ENCODE data around the gene ZNF341.
A peak's percentile ranks its signal among the peaks of the same experiment; 100 is the strongest.

ZNF341 gene

DNA sequence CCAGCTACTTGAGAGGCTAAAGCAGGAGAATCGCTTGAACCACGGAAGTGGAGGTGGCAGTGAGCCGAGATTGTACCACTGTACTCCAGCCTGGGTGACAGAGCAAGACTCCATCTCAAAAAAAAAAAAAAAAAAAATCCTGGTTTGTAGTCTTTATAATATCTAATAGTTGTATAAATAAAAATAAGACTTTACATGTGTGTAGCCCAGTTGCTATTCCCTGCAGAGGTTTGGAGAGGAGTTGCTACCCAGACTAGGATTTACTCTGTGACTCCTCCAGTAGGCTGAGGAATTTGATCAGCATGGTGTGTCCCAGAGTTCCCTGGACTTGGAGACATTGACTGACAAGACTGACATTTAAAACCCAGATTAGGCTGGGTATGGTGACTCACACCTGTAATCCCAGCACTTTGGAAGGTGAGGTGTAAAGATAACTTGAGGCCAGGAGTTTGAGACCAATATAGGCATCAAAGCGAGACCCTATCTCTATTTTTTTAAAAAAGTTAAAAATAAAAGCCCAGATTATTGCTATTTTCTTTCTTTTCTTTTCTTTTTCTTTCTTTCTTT is 89.6 kb downstream of the ZNF341 start:
- no peak for TF ChIP-seq CTCF (conservative IDR thresholded peaks at IDR 0.05; ENCODE audit: low read depth, low read length)
- H3K27me3 ChIP-seq (ENCODE audit: insufficient read depth, low read depth): no peaks in the 10 kb centered on the region
- no peak overlapping the region for H3K4me3 ChIP-seq (IDR thresholded peaks at IDR 0.05; ENCODE audit: insufficient read depth, low read depth, low read length)
- no peak overlapping the region; the same call in 1 of the 2 replicates for H3K4me2 ChIP-seq
- no peak overlapping the region for H3K9ac ChIP-seq
- H3K27ac ChIP-seq: no peak overlapping the region
- no peak overlapping the region for H2AFZ ChIP-seq (ENCODE audit: low read depth)
- H3K36me3 ChIP-seq (ENCODE audit: insufficient read depth): no peaks in the 10 kb centered on the region; the same call in 1 of the 2 replicates
- peaks cover 100% of the 10 kb centered on the region for H3K79me2 ChIP-seq (ENCODE audit: insufficient read depth, low read depth)
- H4K20me1 ChIP-seq (ENCODE audit: insufficient read depth): peaks cover 21% of the 10 kb centered on the region; the same call in 1 of the 2 replicates
- H3K4me1 ChIP-seq (ENCODE audit: low read depth, poor library complexity, severe bottlenecking): peaks cover 98% of the 10 kb centered on the region

GRCh38 chr20:33822423-33822822 is 90.6 kb downstream of the ZNF341 start:
- Histone ChIP-seq H3K79me2 (ENCODE audit: insufficient read depth, low read depth) (peaks cover 100% of the 10 kb centered on the region), H2AFZ (ENCODE audit: low read depth) (no peak overlapping the region), H3K9ac (no peak overlapping the region), H3K4me2 (no peak overlapping the region), H3K27ac (no peak overlapping the region), H3K4me1 (ENCODE audit: low read depth, poor library complexity, severe bottlenecking) (peaks cover 98% of the 10 kb centered on the region), H3K27me3 (ENCODE audit: insufficient read depth, low read depth) (no peaks in the 10 kb centered on the region), H4K20me1 (ENCODE audit: insufficient read depth) (peaks cover 30% of the 10 kb centered on the region; the same call in 1 of the 2 replicates), H3K4me3 (IDR thresholded peaks at IDR 0.05; ENCODE audit: insufficient read depth, low read depth, low read length) (no peak overlapping the region), H3K36me3 (ENCODE audit: insufficient read depth) (no peaks in the 10 kb centered on the region; the same call in 1 of the 2 replicates)
- no peak for TF ChIP-seq CTCF (conservative IDR thresholded peaks at IDR 0.05; ENCODE audit: low read depth, low read length)

DNA sequence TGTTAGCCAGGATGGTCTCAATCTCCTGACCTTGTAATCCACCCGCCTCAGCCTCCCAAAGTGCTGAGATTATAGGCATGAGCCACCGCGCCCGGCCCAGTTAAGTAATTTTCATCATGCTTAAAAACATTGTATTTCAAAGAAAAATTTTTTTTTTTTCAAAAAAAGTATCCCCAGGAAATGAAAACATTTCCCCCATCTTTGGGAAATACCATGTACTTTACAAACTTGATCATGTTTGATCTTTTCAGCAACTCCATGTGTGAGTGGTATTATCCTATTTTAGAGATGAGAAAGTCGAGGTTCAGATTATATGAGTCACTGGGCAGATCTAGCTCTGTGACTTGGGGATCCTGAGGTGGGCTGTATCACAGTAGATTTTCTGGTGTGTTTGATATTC is 91.2 kb downstream of the ZNF341 start:
- Histone ChIP-seq H3K27ac (no peak overlapping the region), H3K27me3 (ENCODE audit: insufficient read depth, low read depth) (no peaks in the 10 kb centered on the region), H3K36me3 (ENCODE audit: insufficient read depth) (no peaks in the 10 kb centered on the region; the same call in 1 of the 2 replicates), H3K79me2 (ENCODE audit: insufficient read depth, low read depth) (peaks cover 100% of the 10 kb centered on the region), H3K4me2 (no peak overlapping the region; the same call in 1 of the 2 replicates), H4K20me1 (ENCODE audit: insufficient read depth) (peaks cover 34% of the 10 kb centered on the region; the same call in 1 of the 2 replicates), H2AFZ (ENCODE audit: low read depth) (no peak overlapping the region), H3K4me1 (ENCODE audit: low read depth, poor library complexity, severe bottlenecking) (peaks cover 98% of the 10 kb centered on the region), H3K9ac (no peak overlapping the region), H3K4me3 (IDR thresholded peaks at IDR 0.05; ENCODE audit: insufficient read depth, low read depth, low read length) (no peak overlapping the region)
- no peak for TF ChIP-seq CTCF (conservative IDR thresholded peaks at IDR 0.05; ENCODE audit: low read depth, low read length)

- no peak for TF ChIP-seq CTCF (conservative IDR thresholded peaks at IDR 0.05; ENCODE audit: low read depth, low read length)
- no peak overlapping the region for H3K4me3 ChIP-seq (IDR thresholded peaks at IDR 0.05; ENCODE audit: insufficient read depth, low read depth, low read length)
- H4K20me1 ChIP-seq (ENCODE audit: insufficient read depth): peaks cover 40% of the 10 kb centered on the region
- no peak overlapping the region for H3K9ac ChIP-seq
- no peaks in the 10 kb centered on the region; the same call in 1 of the 2 replicates for H3K36me3 ChIP-seq (ENCODE audit: insufficient read depth)
- no peak overlapping the region for H2AFZ ChIP-seq (ENCODE audit: low read depth)
- H3K4me2 ChIP-seq: peak overlapping the region; percentile 24; the same call in 1 of the 2 replicates
- no peak overlapping the region; the same call in 1 of the 2 replicates for H3K27ac ChIP-seq
- peaks cover 98% of the 10 kb centered on the region for H3K4me1 ChIP-seq (ENCODE audit: low read depth, poor library complexity, severe bottlenecking)
- no peaks in the 10 kb centered on the region for H3K27me3 ChIP-seq (ENCODE audit: insufficient read depth, low read depth)
- peaks cover 100% of the 10 kb centered on the region for H3K79me2 ChIP-seq (ENCODE audit: insufficient read depth, low read depth)
These were observed 93.1 kb downstream of the ZNF341 start for GRCh38 chr20:33824852-33825251.
